Measurements from ENCODE around the gene NUDT5. TPM values are rescaled to one million over a fixed set of nuclear protein-coding genes. Genes with fewer than 3 reads are reported as not detected.
A peak's percentile ranks its signal among the peaks of the same experiment; 100 is the strongest.

NUDT5 gene
- total RNA-seq = 10 to 100 TPM; 20.8 to 33.6 TPM

- TF ChIP-seq CTCF (IDR thresholded peaks at IDR 0.05) (peak in 3 of 7 experiments; percentile 5 to 11 (median 9)), POLR2A (IDR thresholded peaks at IDR 0.05) (peak in 2 of 3 donors; percentile 62 to 69)
- no peaks in the 10 kb centered on the region for H3K27me3 ChIP-seq
- peaks cover 0 to under 1% of the 10 kb centered on the region in 2 donors for H3K36me3 ChIP-seq (replicated peaks in 1 of 2; ENCODE audit: insufficient read depth in 1 of 2, low read depth in 2 of 2)
- ATAC-seq (peak; percentile 96), DNase-seq (peak; percentile 78 to 91 (median 86))
- peak within 1 kb of the TSS; percentile 52 to 93 for H3K4me3 ChIP-seq
- peaks cover 22% of the 10 kb centered on the region for H3K4me1 ChIP-seq
- H3K27ac ChIP-seq = peak within 1 kb of the TSS; percentile 68 to 92 (median 81)
- WGBS, 2 donors = 0% methylated on average over 43 to 62 of the region's 62 CpGs
- no peaks in the 10 kb centered on the region for H3K9me3 ChIP-seq
- intact Hi-C loops (cut with DNase I) = no loop called here
These were observed at the start of gene NUDT5, which contains the start of gene CDC123 for GRCh38 chr10:12195603-12196506. NUDT5 (minus strand) TSS chr10:12195891; CDS start chr10:12186291, 9,600 bp downstream. CDC123 (plus strand) TSS chr10:12196188; CDS start chr10:12196246, 58 bp downstream.

- 87 to 95% methylated on average over 18 of the region's 18 CpGs for WGBS, 2 donors
- Histone ChIP-seq H3K4me1 (no peaks in the 10 kb centered on the region), H3K27me3 (no peaks in the 10 kb centered on the region), H3K27ac (no peak overlapping the region), H3K9me3 (no peaks in the 10 kb centered on the region), H3K36me3 (replicated peaks in 1 of 2; ENCODE audit: insufficient read depth in 1 of 2, low read depth in 2 of 2) (peaks cover 0 to 9% of the 10 kb centered on the region in 2 donors), H3K4me3 (no peak overlapping the region)
- no peak for ATAC-seq
- intact Hi-C loops (cut with DNase I) = no loop called here
- TF ChIP-seq CTCF (IDR thresholded peaks at IDR 0.05) (no peak), POLR2A (IDR thresholded peaks at IDR 0.05) (no peak)
- no peak for DNase-seq
These were observed 48.4 kb upstream of the NUDT5 start for GRCh38 chr10:12243864-12244620.

- ATAC-seq = no peak
- no peaks in the 10 kb centered on the region for H3K4me1 ChIP-seq
- no peaks in the 10 kb centered on the region for H3K9me3 ChIP-seq
- intact Hi-C loops (cut with DNase I) = no loop called here
- 69 to 88% methylated on average over 19 of the region's 19 CpGs for WGBS, 2 donors
- H3K27me3 ChIP-seq = no peaks in the 10 kb centered on the region
- no peak overlapping the region for H3K4me3 ChIP-seq
- TF ChIP-seq CTCF (IDR thresholded peaks at IDR 0.05) (no peak), POLR2A (IDR thresholded peaks at IDR 0.05) (no peak)
- peaks cover 7 to 15% of the 10 kb centered on the region in 2 donors for H3K36me3 ChIP-seq (replicated peaks in 1 of 2; ENCODE audit: insufficient read depth in 1 of 2, low read depth in 2 of 2)
- no peak for DNase-seq
- no peak overlapping the region for H3K27ac ChIP-seq
These were observed 46.3 kb upstream of the NUDT5 start for GRCh38 chr10:12241810-12242529.

- DNase-seq = no peak
- Histone ChIP-seq H3K27ac (no peak overlapping the region), H3K4me3 (no peak overlapping the region), H3K4me1 (peaks cover 8% of the 10 kb centered on the region), H3K27me3 (no peaks in the 10 kb centered on the region), H3K36me3 (replicated peaks in 1 of 2; ENCODE audit: insufficient read depth in 1 of 2, low read depth in 2 of 2) (peaks cover 7 to 10% of the 10 kb centered on the region in 2 donors), H3K9me3 (no peaks in the 10 kb centered on the region)
- TF ChIP-seq CTCF (IDR thresholded peaks at IDR 0.05) = no peak
- no peak for TF ChIP-seq POLR2A (IDR thresholded peaks at IDR 0.05)
- no peak for ATAC-seq
- WGBS, 2 donors = 87 to 93% methylated on average over 8 of the region's 8 CpGs
- intact Hi-C loops (cut with DNase I) = no loop called here
These were observed 43.1 kb upstream of the NUDT5 start for GRCh38 chr10:12238821-12239220.

All from body of pancreas (tissue), 4 donors.